PC-3 (cell line): Measurements from ENCODE around the gene SLC2A3. TPM values are rescaled to one million over a fixed set of nuclear protein-coding genes. Genes with fewer than 3 reads are reported as not detected.
"Not testable (repeated sequence)": the region's sequence is repeated elsewhere in the genome, so short reads cannot be mapped to it uniquely, and the experiment has no call there.

Experiments
- ATAC-seq: fragments of 200-7000 bp; cut with Tn5 transposase; 2 replicates; pipeline ENCODE4 v1.9.1; 2020; ENCODE audit warnings: mild to moderate bottlenecking, moderate library complexity
- BruUV-seq: library from RNA; stranded (reverse); fragments of 400-500 nt; replicated peaks from 2 replicates; lab custom pipeline; 2021; lab: Mats Ljungman, UMichigan
- CTCF ChIA-PET: fragments of 300-600 bp; sonication (Branson Sonifier 250); formaldehyde crosslinking; loops from one replicate; lab custom pipeline; 2022; ENCODE audit warnings: antibody characterized with exemption; lab: Charles Lee
- POLR2A ChIA-PET: fragments of 300-600 bp; sonication (Branson Sonifier 250); formaldehyde crosslinking; loops from one replicate; lab custom pipeline; 2022; ENCODE audit warnings: antibody characterized with exemption; ENCODE audit not compliant: unreplicated experiment; lab: Charles Lee
- DNase-seq: peaks from one replicate; pipeline ENCODE4 v3.0.0-alpha.2; 2015
- H2AFZ ChIP-seq: fragments of 300-600 bp; sonication (generic); 2 replicates; pipeline ENCODE4 v1.6.0; 2016; ENCODE audit warnings: antibody characterized with exemption, low read length
- H3F3A ChIP-seq: fragments of 300-600 bp; sonication (generic); one replicate; pipeline ENCODE4 v1.6.0; 2017; ENCODE audit warnings: antibody characterized with exemption, low read length, control low read depth, mild to moderate bottlenecking; ENCODE audit not compliant: unreplicated experiment
- H3K27ac ChIP-seq: fragments of 300-600 bp; sonication (generic); 2 replicates; pipeline ENCODE4 v1.5.1; 2016; ENCODE audit warnings: mild to moderate bottlenecking, low read length
- H3K27me3 ChIP-seq: fragments of 300-600 bp; sonication (generic); 2 replicates; pipeline ENCODE4 v1.6.1; 2016; ENCODE audit warnings: low read length, mixed read lengths
- H3K36me3 ChIP-seq: fragments of 300-600 bp; sonication (generic); 2 replicates; pipeline ENCODE4 v1.6.1; 2016; ENCODE audit warnings: low read depth, mixed run types, low read length, mixed read lengths
- H3K4me1 ChIP-seq: fragments of 300-600 bp; sonication (generic); 2 replicates; pipeline ENCODE4 v1.5.1; 2016; ENCODE audit warnings: low read length; ENCODE audit not compliant: insufficient read depth
- H3K4me2 ChIP-seq: fragments of 300-600 bp; sonication (generic); 2 replicates; pipeline ENCODE4 v1.6.0; 2016; ENCODE audit warnings: low read length
- H3K4me3 ChIP-seq: fragments of 300-600 bp; sonication (generic); 2 replicates; pipeline ENCODE4 v1.5.1; 2016; ENCODE audit warnings: mild to moderate bottlenecking, low read length, mixed read lengths
- H3K79me2 ChIP-seq: fragments of 300-600 bp; sonication (generic); 2 replicates; pipeline ENCODE4 v1.6.1; 2017; ENCODE audit warnings: low read length, mixed read lengths
- H3K9ac ChIP-seq: fragments of 300-600 bp; sonication (generic); 2 replicates; pipeline ENCODE4 v1.6.0; 2016; ENCODE audit warnings: mild to moderate bottlenecking, low read length
- H3K9me2 ChIP-seq: fragments of 300-600 bp; sonication (generic); replicated peaks from 2 replicates; pipeline ENCODE4 v1.6.1; 2016; ENCODE audit warnings: mixed run types, low read length, mixed read lengths
- H3K9me3 ChIP-seq: fragments of 300-600 bp; sonication (generic); 2 replicates; pipeline ENCODE4 v1.6.1; 2016; ENCODE audit warnings: low read length, mixed read lengths
- H4K20me1 ChIP-seq: fragments of 300-600 bp; sonication (generic); 2 replicates; pipeline ENCODE4 v1.6.1; 2016; ENCODE audit warnings: low read length, mixed read lengths
- CTCF ChIP-seq: fragments of 300-600 bp; sonication (generic); conservative IDR thresholded peaks from 2 replicates; pipeline ENCODE4 v1.5.1; 2017; ENCODE audit warnings: antibody characterized with exemption, low read depth, mild to moderate bottlenecking, low read length
- EZH2 ChIP-seq: fragments of 300-600 bp; sonication (generic); IDR thresholded peaks from one replicate; pipeline ENCODE4 v1.6.1; 2017; ENCODE audit warnings: antibody characterized with exemption, mild to moderate bottlenecking, low read length; ENCODE audit not compliant: unreplicated experiment
- EZH2phosphoT487 ChIP-seq: fragments of 300-600 bp; sonication (generic); IDR thresholded peaks from 2 replicates; pipeline ENCODE4 v1.6.1; 2018; ENCODE audit warnings: mild to moderate bottlenecking, antibody characterized with exemption, low read length, borderline replicate concordance
- intact Hi-C: fragments of 100-400 bp; cut with micrococcal nuclease; formaldehyde crosslinking; loops from 2 replicates; pipeline ENCODE4 v1.9.0; 2023
- total RNA-seq: library from RNA; depleted of rRNA; stranded (reverse); fragments of >200 nt; gene quantifications from 2 replicates; pipeline ENCODE4 v1.2.3, GENCODE V29; 2014

SLC2A3 gene
- total RNA-seq, 1 experiment from 2014 or later, result not detected

GRCh38 chr12:7970475-7971252, 34.7 kb upstream of the SLC2A3 start:
- H3K9ac ChIP-seq, result peak overlapping the region; percentile 20; the same call in 1 of the 2 replicates
- H3F3A ChIP-seq, result no peaks in the 10 kb centered on the region
- intact Hi-C loops, result no loop called here
- H3K4me2 ChIP-seq, result peak overlapping the region; percentile 83
- peak overlapping the region; percentile 69 for H3K4me3 ChIP-seq
- no peaks in the 10 kb centered on the region for H4K20me1 ChIP-seq
- 0 out of 2 replicates have a peak, but pooled peaks cover 3% of the 10 kb centered on the region for H3K4me1 ChIP-seq
- H3K9me2 ChIP-seq, result no peaks in the 10 kb centered on the region
- no peaks in the 10 kb centered on the region for H3K36me3 ChIP-seq
- H3K27me3 ChIP-seq, result no peaks in the 10 kb centered on the region
- BruUV-seq, result no TSS peak
- no peaks in the 10 kb centered on the region for H3K9me3 ChIP-seq
- ATAC-seq (peak; percentile 99), DNase-seq (peak; percentile 81)
- ChIA-PET POLR2A (no interaction called here), CTCF (interaction anchor here (0.6 kb wide), 1 partner anchor 61 kb away, joined by 4 read pairs; no protein-coding TSS in a partner anchor)
- peak overlapping the region; percentile 16; the same call in 1 of the 2 replicates for H3K27ac ChIP-seq
- H2AFZ ChIP-seq, result peak overlapping the region; percentile 90
- no peak for TF ChIP-seq EZH2phosphoT487
- no peak for TF ChIP-seq CTCF
- no peak for TF ChIP-seq EZH2
- no peaks in the 10 kb centered on the region for H3K79me2 ChIP-seq

GRCh38 chr12:7966563-7966962, 30.6 kb upstream of the SLC2A3 start:
- no peaks in the 10 kb centered on the region for H3F3A ChIP-seq
- POLR2A ChIA-PET, result no interaction called here
- H3K4me2 ChIP-seq, result no peak overlapping the region
- H3K36me3 ChIP-seq, result no peaks in the 10 kb centered on the region
- no peaks in the 10 kb centered on the region for H4K20me1 ChIP-seq
- ATAC-seq (no peak), DNase-seq (no peak)
- CTCF ChIA-PET, result no interaction called here
- intact Hi-C loops, result no loop called here
- H3K27ac ChIP-seq, result no peak overlapping the region
- no peaks in the 10 kb centered on the region for H3K9me2 ChIP-seq
- no peaks in the 10 kb centered on the region for H3K79me2 ChIP-seq
- BruUV-seq, result no TSS peak
- no peaks in the 10 kb centered on the region for H3K9me3 ChIP-seq
- H3K27me3 ChIP-seq, result no peaks in the 10 kb centered on the region
- H2AFZ ChIP-seq, result no peak overlapping the region
- H3K9ac ChIP-seq, result no peak overlapping the region
- H3K4me3 ChIP-seq, result no peak overlapping the region
- H3K4me1 ChIP-seq, result 0 out of 2 replicates have a peak, but pooled peaks cover 3% of the 10 kb centered on the region
- TF ChIP-seq EZH2phosphoT487, result no peak
- no peak for TF ChIP-seq CTCF
- no peak for TF ChIP-seq EZH2

GRCh38 chr12:7964669-7965068, 28.7 kb upstream of the SLC2A3 start:
- BruUV-seq, H3K4me1 ChIP-seq, H3K4me2 ChIP-seq, ATAC-seq, H3F3A ChIP-seq, CTCF ChIA-PET, H3K9ac ChIP-seq, intact Hi-C loops, H2AFZ ChIP-seq, POLR2A ChIA-PET, H3K79me2 ChIP-seq, H4K20me1 ChIP-seq, DNase-seq, H3K4me3 ChIP-seq, H3K9me2 ChIP-seq, H3K9me3 ChIP-seq, H3K27me3 ChIP-seq, H3K36me3 ChIP-seq, H3K27ac ChIP-seq: not testable (repeated sequence)
